Heart left ventricle (tissue), 16 donors: ENCODE data around the gene CFL1. TPM values are rescaled to one million over a fixed set of nuclear protein-coding genes. Genes with fewer than 3 reads are reported as not detected.
"Not testable (repeated sequence)": the region's sequence is repeated elsewhere in the genome, so short reads cannot be mapped to it uniquely, and the experiment has no call there.

ENCODE experiments used
- ATAC-seq, 4 donors: fragments of 200-7000 bp; cut with Tn5 transposase; one replicate each; pipeline ENCODE4 v1.9.1; 2020 to 2022; ENCODE audit warnings: moderate library complexity in 4 of 4, mild to moderate bottlenecking in 3 of 4, moderate number of reproducible peaks in 1 of 4
- DNase-seq, 5 donors: peaks; one replicate each; pipeline ENCODE4 v3.0.0-alpha.2; 2020
- H3K27ac ChIP-seq, 12 donors: fragments of 200-600 bp; sonication (generic) in 4 of 12; one replicate each; pipeline versions ENCODE4 v1.5.0 to v1.8.0; 2016 to 2022; ENCODE audit warnings: mild to moderate bottlenecking in 2 of 12
- H3K27me3 ChIP-seq, 9 donors: fragments of 200-600 bp; sonication (generic) in 2 of 9; one replicate each; pipeline versions ENCODE4 v1.5.1 to v1.8.0; 2016 to 2022; ENCODE audit warnings: mild to moderate bottlenecking in 3 of 9
- H3K36me3 ChIP-seq, 9 donors: fragments of 200-600 bp; sonication (generic) in 2 of 9; one replicate each; pipeline versions ENCODE4 v1.5.0 to v1.8.0; 2018 to 2022; ENCODE audit warnings: mild to moderate bottlenecking in 2 of 9
- H3K4me1 ChIP-seq, 12 donors: fragments of 200-600 bp; sonication (generic) in 4 of 12; one replicate each; pipeline versions ENCODE4 v1.5.0 to v1.8.0; 2016 to 2022; ENCODE audit warnings: mild to moderate bottlenecking in 3 of 12
- H3K4me3 ChIP-seq, 12 donors: fragments of 200-600 bp; sonication (generic) in 4 of 12; one replicate each; pipeline versions ENCODE4 v1.5.0 to v1.8.0; 2017 to 2022; ENCODE audit warnings: mild to moderate bottlenecking in 9 of 12, moderate library complexity in 4 of 12
- H3K9me3 ChIP-seq, 12 donors: fragments of 200-600 bp; sonication (generic) in 4 of 12; one replicate each; pipeline versions ENCODE4 v1.5.0 to v1.8.0; 2016 to 2022; ENCODE audit warnings: mild to moderate bottlenecking in 1 of 12
- POLR2A ChIP-seq, 2 donors: fragments of 450-650 bp; IDR thresholded peaks; one replicate each; pipeline ENCODE4 v1.6.1; 2017; ENCODE audit warnings: antibody characterized with exemption in 2 of 2, mild to moderate bottlenecking in 2 of 2, moderate library complexity in 2 of 2
- WGBS, 4 donors: extraction: QIAGEN DNeasy Blood & Tissue Kit in 2 of 4; methylation state at CpG; one replicate each; pipeline versions ENCODE4 v1.1.5 to v1.1.7; 2013 to 2018; 5-methylcytosine and 5-hydroxymethylcytosine counted together
- intact Hi-C, 10 donors: fragments of 100-400 bp; cut with DNase I; formaldehyde crosslinking; loops; one replicate each; pipeline versions ENCODE4 v1.11.1 to v1.14.2; 2022
- polyA plus RNA-seq, 2 donors: library from polyadenylated mRNA; stranded (reverse); fragments of 200-250 nt; gene quantifications; one replicate each; pipeline ENCODE4 v1.2.3, GENCODE V29; 2013
- total RNA-seq, 9 donors: library from RNA; depleted of rRNA in 2 of 9; stranded (reverse); fragments of >200 nt in 2 of 9; fragmentation: NEBNext Ultra II Directional in 3 of 9; extraction: Animal tissue kit (Norgen Biotek cat#: 25700) in 3 of 9; gene quantifications; one replicate each; pipeline versions ENCODE4 v1.1.0 to v1.2.4, GENCODE V29; 2016 to 2023
- TF ChIP-seq, protein P1 (sequence below), 12 donors: fragments of 200-600 bp; sonication (generic) in 4 of 12; IDR thresholded peaks; one replicate each; pipeline versions ENCODE4 v1.5.0 to v1.8.0; 2018 to 2022; ENCODE audit warnings: antibody characterized with exemption in 12 of 12, mild to moderate bottlenecking in 5 of 12
- donor health status: ischemic (EF 13 %, LVEDD 7.1; RV severe dilation, severe dysfunction).
- donor health status: healthy with polysubstance abuse.
- donor health status: DM: no; HTN: yes; CAD: no.
- donor health status: DM: no; HTN: no; CAD: no.
- donor health status: ischemic (EF 25% LVEDD 6.9; RV normal size, moderate dysfunction).
- donor health status: ischemic (EF 25% LVEDD 5.7; RV mildly dilated, moderate dysfunction).
- donor health status: healthy.
- donor health status: DM: yes; HTN: yes; CAD: no.
- donor health status: ischemic (EF 35%, LVEDD 5.7; RV mildly dilated, moderate dysfunction).
- donor health status: nonischemic (EF 11% LVEDD 7.7; RV severe dilation, severe dysfunction).
- donor health status: DM: yes; HTN: yes; CAD: no.
- donor health status: PGD.
- donor health status: ischemic (EF 29% LVEDD 5.4; RV normal size, mild dysfunction).
- donor health status: nonischemic (EF 23%, LVEDD 6.1; RV moderate dilation, normal function).

Gene CFL1
- total and polyA plus RNA-seq, 11 donors, result 289 to 973 (median 424) TPM

DNA sequence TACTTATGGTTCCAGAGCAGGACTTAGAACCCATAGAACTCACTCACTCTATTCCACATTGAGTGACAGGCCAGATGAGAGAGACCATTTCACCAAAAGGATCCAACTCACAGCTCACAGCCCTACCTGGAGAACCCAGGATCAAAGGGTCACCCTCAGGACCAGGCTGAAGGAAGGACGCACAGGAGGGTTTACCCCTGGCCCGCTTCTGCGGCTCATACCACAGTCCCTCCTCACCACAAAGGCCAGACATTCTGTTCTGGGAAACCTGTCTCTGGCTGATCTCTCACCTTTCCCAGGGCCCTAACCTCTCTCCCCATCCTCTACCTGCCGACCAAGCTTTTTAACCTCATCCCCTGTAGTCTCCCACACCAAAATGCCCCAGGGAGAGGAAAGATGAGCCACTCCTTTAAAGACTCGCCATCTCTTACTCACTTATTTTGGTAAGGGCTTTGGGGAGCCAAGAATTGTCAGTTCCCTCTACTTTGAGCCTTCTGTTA lies 37.6 kb upstream of the CFL1 start:
- DNase-seq, result no peak
- WGBS, 4 donors, result 88 to 94% (median 92%) methylated on average over 3 to 5 of the region's 5 CpGs

DNA sequence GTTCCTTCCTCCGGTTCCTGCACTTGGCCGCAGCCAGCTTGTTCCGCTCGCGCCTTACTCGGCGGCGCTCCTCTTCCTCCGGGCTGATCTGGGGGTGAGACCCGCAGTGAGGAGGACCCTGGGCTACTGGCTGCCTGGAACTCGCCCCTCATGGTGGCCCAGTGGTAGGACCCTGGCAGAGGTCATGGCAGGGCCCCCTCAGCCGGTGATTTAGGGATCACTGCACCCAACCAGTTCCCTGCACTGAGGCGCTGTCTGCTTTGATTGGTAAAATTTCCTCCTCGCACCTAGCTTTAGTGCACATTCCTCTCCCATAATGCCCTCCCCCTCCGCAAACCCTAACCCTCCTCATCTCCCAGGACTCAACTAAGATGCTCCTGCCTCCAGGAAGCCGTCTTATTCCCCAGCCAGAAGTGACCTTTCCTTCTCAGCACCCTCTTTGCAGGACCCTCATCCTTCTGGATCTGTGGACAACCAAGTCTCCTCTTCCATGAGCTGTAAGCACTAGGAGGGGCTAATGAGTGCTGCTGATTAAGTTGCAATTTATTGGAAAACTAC lies 36.1 kb upstream of the CFL1 start:
- WGBS, 4 donors, result 49 to 79% (median 59%) methylated on average over 6 to 16 of the region's 16 CpGs
- intact Hi-C loops, result no loop called here
- no peaks in the 10 kb centered on the region for H3K9me3 ChIP-seq
- H3K4me1 ChIP-seq, result peaks cover 10 to 61% (median 40%) of the 10 kb centered on the region in 12 donors
- H3K4me3 ChIP-seq, result peak overlapping the region in 10 of 12 donors; percentile 29 to 98 (median 84)
- no peaks in the 10 kb centered on the region for H3K36me3 ChIP-seq
- peak overlapping the region; percentile 79 to 99 (median 98) for H3K27ac ChIP-seq
- TF ChIP-seq, protein P1, sequence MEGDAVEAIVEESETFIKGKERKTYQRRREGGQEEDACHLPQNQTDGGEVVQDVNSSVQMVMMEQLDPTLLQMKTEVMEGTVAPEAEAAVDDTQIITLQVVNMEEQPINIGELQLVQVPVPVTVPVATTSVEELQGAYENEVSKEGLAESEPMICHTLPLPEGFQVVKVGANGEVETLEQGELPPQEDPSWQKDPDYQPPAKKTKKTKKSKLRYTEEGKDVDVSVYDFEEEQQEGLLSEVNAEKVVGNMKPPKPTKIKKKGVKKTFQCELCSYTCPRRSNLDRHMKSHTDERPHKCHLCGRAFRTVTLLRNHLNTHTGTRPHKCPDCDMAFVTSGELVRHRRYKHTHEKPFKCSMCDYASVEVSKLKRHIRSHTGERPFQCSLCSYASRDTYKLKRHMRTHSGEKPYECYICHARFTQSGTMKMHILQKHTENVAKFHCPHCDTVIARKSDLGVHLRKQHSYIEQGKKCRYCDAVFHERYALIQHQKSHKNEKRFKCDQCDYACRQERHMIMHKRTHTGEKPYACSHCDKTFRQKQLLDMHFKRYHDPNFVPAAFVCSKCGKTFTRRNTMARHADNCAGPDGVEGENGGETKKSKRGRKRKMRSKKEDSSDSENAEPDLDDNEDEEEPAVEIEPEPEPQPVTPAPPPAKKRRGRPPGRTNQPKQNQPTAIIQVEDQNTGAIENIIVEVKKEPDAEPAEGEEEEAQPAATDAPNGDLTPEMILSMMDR (IDR thresholded peaks at IDR 0.05), result no peak
- TF ChIP-seq POLR2A (IDR thresholded peaks at IDR 0.05), result peak in 1 of 2 donors; percentile 15
- peaks cover 0 to 3% (median 0%) of the 10 kb centered on the region in 9 donors for H3K27me3 ChIP-seq
- DNase-seq, result peak; percentile 66 to 81 (median 69)
- no peak for ATAC-seq

More for the DNA sequence above, 37.6 kb upstream of the CFL1 start:
- peaks cover 0 to 15% (median 0%) of the 10 kb centered on the region in 9 donors for H3K27me3 ChIP-seq
- no peak overlapping the region for H3K27ac ChIP-seq
- peaks cover 9 to 60% (median 41%) of the 10 kb centered on the region in 12 donors for H3K4me1 ChIP-seq
- H3K9me3 ChIP-seq, result no peaks in the 10 kb centered on the region
- H3K36me3 ChIP-seq, result no peaks in the 10 kb centered on the region
- no peak for TF ChIP-seq POLR2A (IDR thresholded peaks at IDR 0.05)
- TF ChIP-seq, protein P1 (IDR thresholded peaks at IDR 0.05), result no peak
- intact Hi-C loops, result no loop called here
- no peak for ATAC-seq
- no peak overlapping the region for H3K4me3 ChIP-seq

DNA sequence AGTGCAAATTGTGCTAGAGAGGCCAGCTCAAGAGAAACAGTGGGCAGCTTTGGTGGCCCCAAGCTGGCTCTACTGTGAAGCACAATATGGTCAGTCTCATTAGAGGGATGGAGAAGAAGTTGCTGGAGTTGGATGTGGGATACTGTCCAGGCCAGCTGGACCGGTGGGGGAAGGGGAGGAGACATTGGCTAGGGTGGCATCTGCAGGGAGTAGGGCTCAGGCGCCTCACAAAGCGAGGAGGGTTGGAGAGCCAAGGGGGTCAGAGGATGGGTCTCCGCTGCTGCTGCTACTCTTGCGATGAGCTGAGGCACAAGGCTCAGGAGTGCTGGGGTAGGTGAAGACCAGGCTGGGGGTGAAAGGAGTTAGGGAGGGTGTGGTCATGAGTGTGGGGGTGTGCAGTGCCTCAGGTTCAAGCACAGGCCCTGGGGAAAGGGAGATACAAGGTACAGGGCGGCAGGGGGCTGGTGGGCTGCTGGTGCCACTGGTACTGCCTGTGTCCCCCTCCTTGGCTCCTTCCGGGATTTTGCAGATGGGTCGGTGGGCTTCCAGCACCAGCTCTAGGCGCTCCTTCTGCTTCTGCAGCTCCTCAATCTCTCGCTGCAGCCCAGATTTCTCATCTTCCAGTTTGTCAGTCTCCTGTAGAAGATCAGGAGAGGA lies 34.8 kb upstream of the CFL1 start:
- Histone ChIP-seq H3K27me3 (no peaks in the 10 kb centered on the region), H3K27ac (peak overlapping the region; percentile 87 to 99 (median 98)), H3K36me3 (no peaks in the 10 kb centered on the region), H3K4me1 (peaks cover 11 to 61% (median 43%) of the 10 kb centered on the region in 12 donors), H3K9me3 (no peaks in the 10 kb centered on the region), H3K4me3 (peak overlapping the region in 10 of 12 donors; percentile 76 to 98 (median 84))
- WGBS, 4 donors, result 56 to 69% (median 63%) methylated on average over 10 of the region's 10 CpGs
- DNase-seq (peak in 2 of 5 donors; percentile 35 to 40), ATAC-seq (no peak)
- intact Hi-C loops, result no loop called here
- no peak for TF ChIP-seq POLR2A (IDR thresholded peaks at IDR 0.05)
- TF ChIP-seq, protein P1 (IDR thresholded peaks at IDR 0.05), result no peak

GRCh38 chr11:65892137-65892540 lies 34.2 kb upstream of the CFL1 start:
- intact Hi-C loops, ATAC-seq, H3K27me3 ChIP-seq, H3K9me3 ChIP-seq, H3K36me3 ChIP-seq, DNase-seq: not testable (repeated sequence)
- 25 to 61% (median 50%) methylated on average over 5 of the region's 5 CpGs for WGBS, 4 donors
- Histone ChIP-seq H3K4me3 (peak overlapping the region; percentile 76 to 98 (median 84)), H3K4me1 (peaks cover 16 to 68% (median 49%) of the 10 kb centered on the region in 12 donors), H3K27ac (peak overlapping the region; percentile 87 to 99 (median 98))
